Measurements from ENCODE around the gene SMCO4. TPM values are rescaled to one million over a fixed set of nuclear protein-coding genes. Genes with fewer than 3 reads are reported as not detected.
"Not testable (repeated sequence)": the region's sequence is repeated elsewhere in the genome, so short reads cannot be mapped to it uniquely, and the experiment has no call there.

SMCO4 gene
- total RNA-seq, 4 donors from 2014 or later, result 3.1 to 18.1 (median 10.2) TPM

GRCh38 chr11:93476796-93477195 lies 66.4 kb downstream of the SMCO4 start:
- H3K9me3 ChIP-seq, result no peaks in the 10 kb centered on the region
- H3K4me1 ChIP-seq, result no peaks in the 10 kb centered on the region
- ATAC-seq (no peak), DNase-seq (no peak)
- H3K36me3 ChIP-seq, result no peaks in the 10 kb centered on the region
- in situ Hi-C loops (cut with MboI; ENCODE audit: low sequenced_read_pairs in 4 of 4), result no loop called here
- H3K4me3 ChIP-seq, result no peak overlapping the region
- no peak overlapping the region for H3K27ac ChIP-seq
- intact Hi-C loops (cut with DNase I; ENCODE audit: low total_unique reads), result no loop called here
- TF ChIP-seq POLR2A (IDR thresholded peaks at IDR 0.05), result no peak
- TF ChIP-seq, protein P1, sequence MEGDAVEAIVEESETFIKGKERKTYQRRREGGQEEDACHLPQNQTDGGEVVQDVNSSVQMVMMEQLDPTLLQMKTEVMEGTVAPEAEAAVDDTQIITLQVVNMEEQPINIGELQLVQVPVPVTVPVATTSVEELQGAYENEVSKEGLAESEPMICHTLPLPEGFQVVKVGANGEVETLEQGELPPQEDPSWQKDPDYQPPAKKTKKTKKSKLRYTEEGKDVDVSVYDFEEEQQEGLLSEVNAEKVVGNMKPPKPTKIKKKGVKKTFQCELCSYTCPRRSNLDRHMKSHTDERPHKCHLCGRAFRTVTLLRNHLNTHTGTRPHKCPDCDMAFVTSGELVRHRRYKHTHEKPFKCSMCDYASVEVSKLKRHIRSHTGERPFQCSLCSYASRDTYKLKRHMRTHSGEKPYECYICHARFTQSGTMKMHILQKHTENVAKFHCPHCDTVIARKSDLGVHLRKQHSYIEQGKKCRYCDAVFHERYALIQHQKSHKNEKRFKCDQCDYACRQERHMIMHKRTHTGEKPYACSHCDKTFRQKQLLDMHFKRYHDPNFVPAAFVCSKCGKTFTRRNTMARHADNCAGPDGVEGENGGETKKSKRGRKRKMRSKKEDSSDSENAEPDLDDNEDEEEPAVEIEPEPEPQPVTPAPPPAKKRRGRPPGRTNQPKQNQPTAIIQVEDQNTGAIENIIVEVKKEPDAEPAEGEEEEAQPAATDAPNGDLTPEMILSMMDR (IDR thresholded peaks at IDR 0.05 in 4 of 5, conservative IDR thresholded peaks at IDR 0.05 in 1 of 5), result no peak
- no peaks in the 10 kb centered on the region for H3K27me3 ChIP-seq

DNA sequence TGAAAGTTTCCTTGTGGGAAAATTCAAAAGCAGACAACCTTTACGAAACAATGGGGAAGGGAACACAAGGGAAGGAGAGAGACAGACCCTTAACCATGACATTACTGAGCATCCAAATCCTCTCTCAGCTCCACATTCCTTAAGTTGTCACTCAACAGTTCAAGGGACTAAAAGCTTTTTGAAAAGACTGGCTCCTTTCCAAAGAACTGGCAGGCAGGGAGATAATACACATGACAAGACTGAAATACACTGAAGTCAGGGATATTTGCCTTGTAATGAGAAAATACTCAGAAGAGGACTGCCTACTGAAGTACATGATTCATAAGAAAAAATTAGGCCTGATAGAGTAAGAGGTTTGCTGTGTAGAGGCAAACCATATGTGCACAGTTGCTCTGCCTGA lies 69.1 kb downstream of the SMCO4 start:
- intact Hi-C loops (cut with DNase I; ENCODE audit: low total_unique reads), result no loop called here
- no peaks in the 10 kb centered on the region for H3K9me3 ChIP-seq
- DNase-seq (no peak), ATAC-seq (no peak)
- no peak overlapping the region for H3K27ac ChIP-seq
- H3K36me3 ChIP-seq, result no peaks in the 10 kb centered on the region
- no peaks in the 10 kb centered on the region for H3K4me1 ChIP-seq
- TF ChIP-seq, protein P1 (IDR thresholded peaks at IDR 0.05 in 4 of 5, conservative IDR thresholded peaks at IDR 0.05 in 1 of 5), result no peak
- TF ChIP-seq POLR2A (IDR thresholded peaks at IDR 0.05), result no peak
- H3K4me3 ChIP-seq, result no peak overlapping the region
- no peaks in the 10 kb centered on the region for H3K27me3 ChIP-seq
- in situ Hi-C loops (cut with MboI; ENCODE audit: low sequenced_read_pairs in 4 of 4), result no loop called here

DNA sequence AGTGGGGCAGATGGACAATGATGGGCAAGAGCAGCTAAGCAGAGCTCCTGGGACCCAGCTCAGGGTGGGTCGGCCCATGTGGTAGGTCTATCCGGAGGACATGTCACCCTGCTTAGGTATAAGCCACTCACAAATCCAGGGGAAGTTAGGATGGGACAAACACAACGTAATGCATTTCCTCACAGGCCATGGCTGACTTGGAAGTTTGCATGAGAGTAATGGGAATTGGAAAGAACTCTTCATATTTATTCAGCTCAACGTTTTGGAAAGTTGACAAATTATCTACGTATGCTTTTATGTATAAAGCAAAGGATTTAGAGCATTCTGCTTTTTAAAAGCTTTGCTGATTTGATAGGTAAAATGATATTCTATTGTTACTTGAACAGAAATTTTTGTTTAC lies 74.9 kb downstream of the SMCO4 start:
- no peak for TF ChIP-seq POLR2A (IDR thresholded peaks at IDR 0.05)
- TF ChIP-seq, protein P1 (IDR thresholded peaks at IDR 0.05 in 4 of 5, conservative IDR thresholded peaks at IDR 0.05 in 1 of 5), result no peak
- DNase-seq (no peak), ATAC-seq (no peak)
- Histone ChIP-seq H3K9me3 (no peaks in the 10 kb centered on the region), H3K27me3 (no peaks in the 10 kb centered on the region), H3K4me1 (no peaks in the 10 kb centered on the region), H3K4me3 (no peak overlapping the region), H3K36me3 (no peaks in the 10 kb centered on the region), H3K27ac (no peak overlapping the region)
- intact Hi-C loops (cut with DNase I; ENCODE audit: low total_unique reads) (no loop called here), in situ Hi-C loops (cut with MboI; ENCODE audit: low sequenced_read_pairs in 4 of 4) (no loop called here)

GRCh38 chr11:93467054-93467453 lies 76.1 kb downstream of the SMCO4 start:
- in situ Hi-C loops (cut with MboI; ENCODE audit: low sequenced_read_pairs in 4 of 4) (no loop called here), intact Hi-C loops (cut with DNase I; ENCODE audit: low total_unique reads) (no loop called here)
- no peaks in the 10 kb centered on the region for H3K27me3 ChIP-seq
- no peaks in the 10 kb centered on the region for H3K4me1 ChIP-seq
- no peak for DNase-seq
- ATAC-seq, result no peak
- no peak overlapping the region for H3K27ac ChIP-seq
- H3K4me3 ChIP-seq, result no peak overlapping the region
- no peaks in the 10 kb centered on the region for H3K36me3 ChIP-seq
- no peak for TF ChIP-seq POLR2A (IDR thresholded peaks at IDR 0.05)
- TF ChIP-seq, protein P1 (IDR thresholded peaks at IDR 0.05 in 4 of 5, conservative IDR thresholded peaks at IDR 0.05 in 1 of 5), result no peak
- no peaks in the 10 kb centered on the region for H3K9me3 ChIP-seq

DNA sequence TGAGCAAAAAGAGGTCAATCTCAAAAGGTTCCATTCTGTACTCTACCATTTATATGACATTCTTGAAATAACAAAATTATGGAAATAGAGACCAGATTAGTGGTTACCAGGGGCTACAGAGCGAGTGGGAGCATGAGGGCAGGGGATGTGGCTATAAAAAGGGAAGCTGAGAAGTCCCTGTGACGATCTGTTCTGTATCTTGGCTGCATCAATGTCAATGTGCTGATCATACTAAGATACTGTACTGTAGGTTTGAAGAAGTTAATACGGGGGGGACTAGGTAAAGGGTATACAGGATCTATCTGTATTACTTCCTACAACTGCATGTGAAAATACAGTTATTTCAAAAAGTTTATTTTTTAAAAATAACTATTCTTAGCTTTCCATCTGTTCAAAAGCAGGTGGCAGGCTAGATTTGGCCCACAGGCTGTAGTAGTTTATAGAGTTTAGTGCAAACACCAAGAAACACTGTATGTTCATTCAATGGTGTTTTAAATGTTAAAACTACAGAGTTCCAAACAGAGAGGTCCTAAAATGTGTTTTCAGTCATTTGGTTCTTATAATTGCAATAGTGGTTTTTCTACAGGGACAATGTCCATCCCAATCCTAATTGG lies 78.2 kb downstream of the SMCO4 start:
- Histone ChIP-seq H3K4me3 (no peak overlapping the region), H3K9me3 (no peaks in the 10 kb centered on the region), H3K4me1 (no peaks in the 10 kb centered on the region), H3K27me3 (no peaks in the 10 kb centered on the region), H3K27ac (no peak overlapping the region), H3K36me3 (no peaks in the 10 kb centered on the region)
- no peak for DNase-seq
- intact Hi-C loops (cut with DNase I; ENCODE audit: low total_unique reads) (no loop called here), in situ Hi-C loops (cut with MboI; ENCODE audit: low sequenced_read_pairs in 4 of 4) (no loop called here)
- no peak for ATAC-seq
- TF ChIP-seq POLR2A (IDR thresholded peaks at IDR 0.05), result no peak
- TF ChIP-seq, protein P1 (IDR thresholded peaks at IDR 0.05 in 4 of 5, conservative IDR thresholded peaks at IDR 0.05 in 1 of 5), result no peak

GRCh38 chr11:93463666-93464065 lies 79.5 kb downstream of the SMCO4 start:
- H3K27ac ChIP-seq; intact Hi-C loops (cut with DNase I; ENCODE audit: low total_unique reads); in situ Hi-C loops (cut with MboI; ENCODE audit: low sequenced_read_pairs in 4 of 4); H3K4me3 ChIP-seq; DNase-seq; H3K4me1 ChIP-seq; H3K36me3 ChIP-seq; H3K27me3 ChIP-seq; H3K9me3 ChIP-seq; ATAC-seq: not testable (repeated sequence)
